HG03139 (cell line): Measurements from ENCODE around the gene ZNF443.
"Not testable (repeated sequence)": the region's sequence is repeated elsewhere in the genome, so short reads cannot be mapped to it uniquely, and the experiment has no call there.

Experiments
- ATAC-seq: cut with Tn5 transposase; IDR thresholded peaks from one replicate; pipeline ENCODE4 v1.9.1; 2021; ENCODE audit not compliant: unreplicated experiment

ZNF443 gene

DNA sequence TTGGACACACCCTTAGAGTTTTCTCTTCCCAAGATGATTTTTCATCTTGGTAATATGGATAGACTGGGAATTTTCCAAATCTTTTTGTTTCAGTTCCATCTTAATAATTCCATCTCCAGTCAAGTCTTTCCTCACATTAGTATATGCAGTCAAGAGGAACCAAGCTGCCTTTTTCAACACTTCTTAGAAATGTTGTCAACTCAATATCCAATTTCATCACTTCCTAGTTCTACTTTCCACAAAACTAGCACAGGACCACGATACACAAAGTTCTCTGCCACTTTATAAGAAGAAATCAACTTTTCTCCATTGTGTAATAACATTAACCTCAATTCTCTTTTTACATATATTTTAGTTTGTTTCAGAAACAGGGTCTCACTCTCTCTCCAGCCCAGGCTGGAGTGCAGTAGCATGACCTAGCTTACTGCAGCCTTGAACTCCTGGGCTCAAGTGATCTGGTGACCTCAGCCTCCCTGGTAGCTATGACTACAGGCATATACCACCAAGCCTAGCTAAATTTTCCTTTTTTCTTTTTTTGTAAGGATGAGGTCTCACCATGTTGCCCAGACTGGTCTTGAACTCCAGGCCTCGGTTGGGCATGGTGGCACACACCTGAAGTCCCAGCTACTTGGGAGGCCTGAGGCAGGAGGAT is 15.5 kb downstream of the ZNF443 start:
- no peak for ATAC-seq

DNA sequence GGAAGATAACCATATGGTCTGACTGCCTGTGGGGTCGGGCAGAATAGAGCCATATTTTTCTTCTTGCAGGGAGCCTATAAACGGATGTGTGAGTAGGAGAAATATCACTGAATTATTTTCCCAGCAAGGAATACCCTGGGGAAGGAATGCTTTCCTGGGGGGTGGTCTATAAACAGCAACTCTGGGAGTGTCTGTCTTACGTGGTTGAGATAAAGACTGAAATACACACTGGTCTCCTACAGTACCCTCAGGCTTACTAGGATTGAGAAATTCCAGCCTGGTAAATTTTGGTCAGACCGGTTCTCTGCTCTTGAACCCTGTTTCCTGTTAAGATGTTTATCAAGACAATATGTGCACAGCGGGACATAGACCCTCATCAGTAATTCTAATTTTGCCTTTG is 23.5 kb downstream of the ZNF443 start:
- ATAC-seq, result not testable (repeated sequence)

DNA sequence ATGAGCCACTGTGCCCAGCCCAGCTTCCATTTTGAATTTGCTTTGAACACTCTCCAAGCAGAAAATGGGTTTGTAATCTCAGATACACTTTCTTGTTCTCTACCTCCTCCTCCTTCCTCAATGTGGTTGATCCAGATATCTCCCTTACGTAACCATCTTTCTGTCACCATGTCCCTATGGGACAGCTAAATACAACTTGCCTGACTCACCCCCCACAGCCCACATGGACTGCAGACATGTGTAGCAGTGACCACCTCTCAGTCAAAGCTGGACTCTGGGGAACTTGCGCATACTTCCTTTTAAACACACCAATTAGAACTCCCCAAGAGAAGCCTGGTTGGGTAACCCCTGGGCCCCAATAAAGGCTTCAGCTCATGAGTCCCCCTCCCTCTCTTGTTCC is 28.9 kb downstream of the ZNF443 start:
- no peak for ATAC-seq

GRCh38 chr19:12400633-12401502 is 40.0 kb downstream of the ZNF443 start, which contains the start of gene ZNF799:
TSS of gene ZNF799 (minus strand) at chr19:12401271. CDS start at chr19:12401070, 201 bp downstream.
- peak; percentile 76 for ATAC-seq

- ATAC-seq, result peak; percentile 35
Measured at GRCh38 chr19:12399901-12400632, 40.8 kb downstream of the ZNF443 start.

GRCh38 chr19:12391148-12391547 is 49.7 kb downstream of the ZNF443 start:
- not testable (repeated sequence) for ATAC-seq

- not testable (repeated sequence) for ATAC-seq
Measured at GRCh38 chr19:12386365-12386764, 54.5 kb downstream of the ZNF443 start.

DNA sequence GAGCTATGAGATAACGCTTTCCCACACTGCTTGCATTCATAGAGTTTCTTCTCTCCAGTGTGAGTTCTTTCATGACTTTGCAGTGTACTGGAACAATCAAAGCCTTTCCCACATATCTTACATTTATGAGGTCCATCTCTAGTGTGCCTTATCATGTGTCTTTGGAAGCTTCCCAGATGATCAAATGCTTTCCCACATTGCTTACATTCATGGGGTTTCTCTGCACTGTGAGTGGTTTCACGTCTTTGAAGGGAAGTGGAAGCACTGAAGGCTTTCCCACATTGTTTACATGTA is 60.4 kb downstream of the ZNF443 start:
- ATAC-seq, result no peak

GRCh38 chr19:12379732-12380443 is 60.9 kb downstream of the ZNF443 start:
- no peak for ATAC-seq
